Heart left ventricle (tissue), 13 donors: ENCODE measurements around the gene SLC25A1.

Source experiments
- CTCF ChIP-seq, 12 donors: fragments of 200-600 bp; sonication (generic) in 4 of 12; IDR thresholded peaks; one replicate each; pipeline versions ENCODE4 v1.5.0 to v1.8.0; 2018 to 2022; ENCODE audit warnings: antibody characterized with exemption in 12 of 12, mild to moderate bottlenecking in 5 of 12
- POLR2A ChIP-seq, 2 donors: fragments of 450-650 bp; IDR thresholded peaks; one replicate each; pipeline ENCODE4 v1.6.1; 2017; ENCODE audit warnings: antibody characterized with exemption in 2 of 2, mild to moderate bottlenecking in 2 of 2, moderate library complexity in 2 of 2
- donor health status: ischemic (EF 13 %, LVEDD 7.1; RV severe dilation, severe dysfunction).
- donor health status: DM: no; HTN: yes; CAD: no.
- donor health status: DM: no; HTN: no; CAD: no.
- donor health status: ischemic (EF 25% LVEDD 6.9; RV normal size, moderate dysfunction).
- donor health status: ischemic (EF 25% LVEDD 5.7; RV mildly dilated, moderate dysfunction).
- donor health status: ischemic (EF 35%, LVEDD 5.7; RV mildly dilated, moderate dysfunction).
- donor health status: nonischemic (EF 11% LVEDD 7.7; RV severe dilation, severe dysfunction).
- donor health status: DM: yes; HTN: yes; CAD: no.
- donor health status: PGD.
- donor health status: ischemic (EF 29% LVEDD 5.4; RV normal size, mild dysfunction).
- donor health status: nonischemic (EF 23%, LVEDD 6.1; RV moderate dilation, normal function).

GRCh38 chr22:19139974-19140373, 38.6 kb downstream of the SLC25A1 start:
- TF ChIP-seq POLR2A (IDR thresholded peaks at IDR 0.05) = no peak
- TF ChIP-seq CTCF (IDR thresholded peaks at IDR 0.05) = no peak
